Measurements from ENCODE around the gene KRT14.
"Not testable (repeated sequence)": the region's sequence is repeated elsewhere in the genome, so short reads cannot be mapped to it uniquely, and the experiment has no call there.

Gene KRT14

GRCh38 chr17:41586863-41587495, at the start of gene KRT14:
Gene KRT14 (minus strand): TSS chr17:41586895. CDS start chr17:41586834, 61 bp downstream.
- DNase-seq (ENCODE audit: low spot score): no peak

GRCh38 chr17:41635121-41636097, 48.7 kb upstream of the KRT14 start:
- DNase-seq (ENCODE audit: low spot score): no peak

- DNase-seq (ENCODE audit: low spot score): no peak
Measured at GRCh38 chr17:41634639-41635038, 47.9 kb upstream of the KRT14 start.

- DNase-seq (ENCODE audit: low spot score): no peak
Measured at GRCh38 chr17:41633556-41634199, 47.0 kb upstream of the KRT14 start.

GRCh38 chr17:41632482-41633105, 45.9 kb upstream of the KRT14 start:
- no peak for DNase-seq (ENCODE audit: low spot score)

- DNase-seq (ENCODE audit: low spot score): no peak
Measured at GRCh38 chr17:41631898-41632285, 45.2 kb upstream of the KRT14 start.

GRCh38 chr17:41631025-41631897, 44.6 kb upstream of the KRT14 start:
- no peak for DNase-seq (ENCODE audit: low spot score)

GRCh38 chr17:41629826-41630670, 43.4 kb upstream of the KRT14 start:
- DNase-seq (ENCODE audit: low spot score): no peak

- no peak for DNase-seq (ENCODE audit: low spot score)
Measured at GRCh38 chr17:41629316-41629715, 42.6 kb upstream of the KRT14 start.

GRCh38 chr17:41628621-41629255, 42.0 kb upstream of the KRT14 start:
- not testable (repeated sequence) for DNase-seq (ENCODE audit: low spot score)

- not testable (repeated sequence) for DNase-seq (ENCODE audit: low spot score)
Measured at GRCh38 chr17:41628073-41628370, 41.3 kb upstream of the KRT14 start.

- no peak for DNase-seq (ENCODE audit: low spot score)
Measured at GRCh38 chr17:41627316-41628072, 40.8 kb upstream of the KRT14 start.

- DNase-seq (ENCODE audit: low spot score): not testable (repeated sequence)
Measured at GRCh38 chr17:41626914-41627295, 40.2 kb upstream of the KRT14 start.

- not testable (repeated sequence) for DNase-seq (ENCODE audit: low spot score)
Measured at GRCh38 chr17:41626028-41626913, 39.6 kb upstream of the KRT14 start.

- peak; percentile 49 for DNase-seq (ENCODE audit: low spot score)
Measured at GRCh38 chr17:41625602-41626001, 38.9 kb upstream of the KRT14 start.

- DNase-seq (ENCODE audit: low spot score): peak; percentile 53
Measured at GRCh38 chr17:41624208-41625101, 37.8 kb upstream of the KRT14 start, which contains the start of gene KRT17. Gene KRT17 (minus strand): TSS chr17:41624575. CDS start chr17:41624509, 66 bp downstream.

Data from SW480 (cell line).